H1 (cell line): ENCODE data around the gene PCYT1B.

Experiments
- BCL11A ChIP-seq, 2 experiments: IDR thresholded peaks; one replicate each; pipeline ENCODE4 v1.6.1; 2011; ENCODE audit warnings: low read depth in 2 of 2, low read length in 2 of 2, mild to moderate bottlenecking in 2 of 2
- CTCF ChIP-seq, 3 experiments: IDR thresholded peaks; 1 replicate in 2 of 3; 2 replicates in 1 of 3; pipeline versions ENCODE4 v1.5.1 to v1.6.1; 2011; ENCODE audit warnings: low read length in 3 of 3, mild to moderate bottlenecking in 3 of 3, inconsistent platforms in 2 of 3, low read depth in 1 of 3, moderate library complexity in 1 of 3; ENCODE audit not compliant: insufficient read depth in 1 of 3; ENCODE audit errors: control extremely low read depth in 1 of 3
- EP300 ChIP-seq, 2 experiments: IDR thresholded peaks; 1 replicate in 1 of 2; 2 replicates in 1 of 2; pipeline ENCODE4 v1.6.1; 2011 to 2012; ENCODE audit warnings: low read depth in 2 of 2, low read length in 2 of 2, mild to moderate bottlenecking in 2 of 2, borderline replicate concordance in 1 of 2, inconsistent platforms in 1 of 2, moderate library complexity in 1 of 2
- YY1 ChIP-seq: IDR thresholded peaks from 2 replicates; pipeline ENCODE4 v1.6.1; 2011; ENCODE audit warnings: low read depth, mild to moderate bottlenecking, low read length

GRCh38 chrX:24525455-24525854 lies 121.7 kb downstream of the PCYT1B start:
- TF ChIP-seq YY1 (no peak), BCL11A (IDR thresholded peaks at IDR 0.05; ENCODE audit: low read depth in 2 of 2, low read length in 2 of 2) (no peak), CTCF (IDR thresholded peaks at IDR 0.05; ENCODE audit: control extremely low read depth in 1 of 3, insufficient read depth in 1 of 3, low read depth in 1 of 3, low read length in 3 of 3) (no peak), EP300 (IDR thresholded peaks at IDR 0.05; ENCODE audit: borderline replicate concordance in 1 of 2, low read depth in 2 of 2, low read length in 2 of 2) (no peak)
